Measurements from ENCODE around the gene RFX4. TPM values are rescaled to one million over a fixed set of nuclear protein-coding genes. Genes with fewer than 3 reads are reported as not detected.

The RFX4 gene
- total RNA-seq, 1 experiment from 2014 or later = not detected

DNA sequence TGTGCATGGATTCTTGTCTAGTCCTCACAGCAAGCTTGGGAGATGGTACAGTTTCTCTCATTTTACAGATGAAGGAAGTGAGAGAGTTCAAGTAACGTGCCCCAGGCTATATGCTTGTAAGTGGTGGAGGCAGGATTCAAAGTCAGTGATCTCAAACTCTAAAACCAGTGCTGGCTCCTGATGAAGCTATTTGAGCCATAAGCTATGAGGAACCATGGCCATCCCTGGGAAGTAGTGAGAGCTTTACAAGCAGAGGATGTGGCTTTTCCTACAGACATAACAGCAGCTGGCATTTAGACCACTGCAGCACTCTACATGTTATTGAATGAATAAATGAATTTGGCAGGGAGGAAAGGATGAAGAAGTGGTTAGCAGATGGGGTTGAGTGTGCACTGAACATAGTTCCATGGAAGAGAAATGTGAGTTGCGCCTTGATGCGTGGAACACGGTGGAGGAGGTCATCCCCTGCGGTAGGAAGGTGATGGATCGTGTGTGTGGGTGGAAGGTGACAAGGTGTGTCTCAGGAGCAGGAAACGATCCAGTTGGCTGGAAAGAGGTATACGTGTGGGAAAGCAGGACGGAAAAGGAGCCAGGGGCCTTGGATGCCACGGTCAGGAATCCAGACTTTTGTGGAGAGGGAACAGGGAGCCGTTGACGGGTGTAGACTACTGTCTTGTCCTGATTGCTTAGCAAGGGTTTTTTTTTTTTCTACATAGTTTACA, 65.2 kb downstream of the RFX4 start:
- Mint-ChIP-seq H3K4me1 (ENCODE audit: low read depth, unreplicated experiment) (peaks cover 67% of the 10 kb centered on the region), H3K9me3 (ENCODE audit: low read depth, unreplicated experiment) (no peaks in the 10 kb centered on the region), H3K4me3 (ENCODE audit: low read depth, unreplicated experiment) (peak overlapping the region; percentile 12), H3K27ac (ENCODE audit: unreplicated experiment) (peak overlapping the region; percentile 90), H3K36me3 (ENCODE audit: insufficient read depth, unreplicated experiment) (peaks cover 11% of the 10 kb centered on the region), H3K27me3 (ENCODE audit: unreplicated experiment) (no peaks in the 10 kb centered on the region)
- peak; percentile 16 for DNase-seq
- intact Hi-C loops (cut with micrococcal nuclease; ENCODE audit: unreplicated experiment) = loop anchor here (2.0 to 10.0 kb wide), 3 partner anchors 15 to 447 kb away; partner anchors contain the start of gene CRY1
- TF ChIP-seq, protein P1, sequence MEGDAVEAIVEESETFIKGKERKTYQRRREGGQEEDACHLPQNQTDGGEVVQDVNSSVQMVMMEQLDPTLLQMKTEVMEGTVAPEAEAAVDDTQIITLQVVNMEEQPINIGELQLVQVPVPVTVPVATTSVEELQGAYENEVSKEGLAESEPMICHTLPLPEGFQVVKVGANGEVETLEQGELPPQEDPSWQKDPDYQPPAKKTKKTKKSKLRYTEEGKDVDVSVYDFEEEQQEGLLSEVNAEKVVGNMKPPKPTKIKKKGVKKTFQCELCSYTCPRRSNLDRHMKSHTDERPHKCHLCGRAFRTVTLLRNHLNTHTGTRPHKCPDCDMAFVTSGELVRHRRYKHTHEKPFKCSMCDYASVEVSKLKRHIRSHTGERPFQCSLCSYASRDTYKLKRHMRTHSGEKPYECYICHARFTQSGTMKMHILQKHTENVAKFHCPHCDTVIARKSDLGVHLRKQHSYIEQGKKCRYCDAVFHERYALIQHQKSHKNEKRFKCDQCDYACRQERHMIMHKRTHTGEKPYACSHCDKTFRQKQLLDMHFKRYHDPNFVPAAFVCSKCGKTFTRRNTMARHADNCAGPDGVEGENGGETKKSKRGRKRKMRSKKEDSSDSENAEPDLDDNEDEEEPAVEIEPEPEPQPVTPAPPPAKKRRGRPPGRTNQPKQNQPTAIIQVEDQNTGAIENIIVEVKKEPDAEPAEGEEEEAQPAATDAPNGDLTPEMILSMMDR (IDR thresholded peaks at IDR 0.05; ENCODE audit: unreplicated experiment) = no peak
- BruUV-seq (replicated peaks) = no TSS peak
- CTCF ChIA-PET = interaction anchor here (0.7 kb wide), 1 partner anchor 325 kb away, joined by 5 read pairs; no protein-coding TSS in a partner anchor

DNA sequence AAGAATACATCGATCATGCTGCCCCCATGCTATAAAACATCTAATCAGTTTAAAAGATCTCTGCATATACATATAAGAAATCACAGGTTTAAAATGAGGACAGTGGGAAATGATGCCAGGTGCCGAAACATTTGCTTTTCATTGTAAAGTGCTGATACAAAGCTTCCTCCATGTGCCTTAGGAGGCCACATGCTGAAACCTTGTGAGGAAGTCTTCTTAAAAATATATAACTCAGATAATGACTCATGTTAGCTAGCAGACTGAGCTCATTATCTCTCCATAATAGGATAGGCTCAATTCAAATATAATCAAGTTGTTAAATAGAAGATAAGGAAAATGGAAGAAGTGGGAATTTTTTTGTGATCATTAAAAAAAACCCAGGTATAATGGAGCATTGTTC, 65.9 kb downstream of the RFX4 start:
- CTCF ChIA-PET = interaction anchor here (0.7 to 0.9 kb wide), 2 partner anchors 19 to 324 kb away, joined by 4 to 5 read pairs; no protein-coding TSS in a partner anchor
- Mint-ChIP-seq H3K27me3 (ENCODE audit: unreplicated experiment) (no peaks in the 10 kb centered on the region), H3K27ac (ENCODE audit: unreplicated experiment) (peak overlapping the region; percentile 90), H3K4me1 (ENCODE audit: low read depth, unreplicated experiment) (peaks cover 60% of the 10 kb centered on the region), H3K36me3 (ENCODE audit: insufficient read depth, unreplicated experiment) (peaks cover 11% of the 10 kb centered on the region), H3K9me3 (ENCODE audit: low read depth, unreplicated experiment) (no peaks in the 10 kb centered on the region), H3K4me3 (ENCODE audit: low read depth, unreplicated experiment) (no peak overlapping the region)
- TF ChIP-seq, protein P1 (IDR thresholded peaks at IDR 0.05; ENCODE audit: unreplicated experiment) = no peak
- intact Hi-C loops (cut with micrococcal nuclease; ENCODE audit: unreplicated experiment) = loop anchor here (2.0 to 10.0 kb wide), 3 partner anchors 16 to 446 kb away; partner anchors contain the start of gene CRY1
- no TSS peak for BruUV-seq (replicated peaks)
- DNase-seq = no peak

DNA sequence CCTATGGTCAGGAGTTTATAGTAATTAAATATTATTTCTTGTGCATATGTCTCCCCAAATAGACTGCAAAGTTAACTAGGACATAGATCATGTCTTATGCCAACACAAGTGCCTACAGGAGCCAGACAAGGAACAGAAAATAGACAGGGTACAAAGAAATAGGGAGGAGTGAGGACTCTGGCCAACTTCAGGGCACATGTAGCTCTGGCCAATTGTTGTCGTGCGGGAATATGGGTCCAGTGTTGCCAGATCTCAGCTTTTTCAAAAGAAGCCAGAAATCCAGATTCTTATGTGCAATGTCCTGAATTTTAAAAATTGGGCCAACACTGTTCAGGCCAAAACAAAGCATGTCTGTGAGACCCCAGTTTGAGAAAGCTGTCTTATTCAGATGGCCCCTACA, 68.7 kb downstream of the RFX4 start:
- Mint-ChIP-seq H3K27me3 (ENCODE audit: unreplicated experiment) (no peaks in the 10 kb centered on the region), H3K36me3 (ENCODE audit: insufficient read depth, unreplicated experiment) (no peaks in the 10 kb centered on the region), H3K4me3 (ENCODE audit: low read depth, unreplicated experiment) (no peak overlapping the region), H3K9me3 (ENCODE audit: low read depth, unreplicated experiment) (no peaks in the 10 kb centered on the region), H3K27ac (ENCODE audit: unreplicated experiment) (no peak overlapping the region), H3K4me1 (ENCODE audit: low read depth, unreplicated experiment) (peaks cover 50% of the 10 kb centered on the region)
- intact Hi-C loops (cut with micrococcal nuclease; ENCODE audit: unreplicated experiment) = no loop called here
- BruUV-seq (replicated peaks) = no TSS peak
- DNase-seq = no peak
- TF ChIP-seq, protein P1 (IDR thresholded peaks at IDR 0.05; ENCODE audit: unreplicated experiment) = no peak
- CTCF ChIA-PET = no interaction called here

DNA sequence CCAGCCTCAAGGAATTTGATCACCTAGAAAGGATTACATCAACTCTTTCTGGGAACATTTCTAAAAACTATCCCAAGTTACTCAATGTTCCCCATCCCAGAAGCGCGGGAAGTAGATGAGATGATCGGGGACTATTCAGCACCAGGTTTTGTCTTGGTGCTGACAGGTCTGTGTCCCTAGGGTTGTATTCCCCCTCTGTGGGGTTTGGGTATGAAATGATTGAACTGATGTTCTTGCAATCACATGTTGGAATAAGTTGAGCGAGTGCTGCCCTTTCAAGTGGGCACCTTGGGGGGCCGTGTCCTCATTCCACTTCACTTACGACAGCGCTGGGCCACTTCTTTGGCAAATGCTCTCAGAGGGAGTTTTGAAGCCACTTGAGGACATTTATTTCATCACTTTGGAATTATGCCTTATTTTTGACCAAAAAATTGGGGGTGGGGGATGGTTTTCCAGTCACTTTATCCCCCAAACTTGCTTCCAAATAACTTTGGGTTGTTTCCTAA, 69.8 kb downstream of the RFX4 start:
- TF ChIP-seq, protein P1 (IDR thresholded peaks at IDR 0.05; ENCODE audit: unreplicated experiment) = no peak
- no peaks in the 10 kb centered on the region for H3K27me3 Mint-ChIP-seq (ENCODE audit: unreplicated experiment)

More for the DNA sequence above, 69.8 kb downstream of the RFX4 start:
- H3K4me1 Mint-ChIP-seq (ENCODE audit: low read depth, unreplicated experiment) = peaks cover 44% of the 10 kb centered on the region
- no peak for DNase-seq
- no peaks in the 10 kb centered on the region for H3K36me3 Mint-ChIP-seq (ENCODE audit: insufficient read depth, unreplicated experiment)
- no TSS peak for BruUV-seq (replicated peaks)
- H3K4me3 Mint-ChIP-seq (ENCODE audit: low read depth, unreplicated experiment) = no peak overlapping the region
- CTCF ChIA-PET = no interaction called here
- no peaks in the 10 kb centered on the region for H3K9me3 Mint-ChIP-seq (ENCODE audit: low read depth, unreplicated experiment)
- H3K27ac Mint-ChIP-seq (ENCODE audit: unreplicated experiment) = no peak overlapping the region
- intact Hi-C loops (cut with micrococcal nuclease; ENCODE audit: unreplicated experiment) = no loop called here

Measured in Calu3 (cell line).